AG09309 (cell line): ENCODE results near the gene CTNNBL1.

Experiments
- DNase-seq: peaks from one replicate; pipeline ENCODE4 v3.0.0-alpha.2; 2010; ENCODE audit warnings: low read depth
- H3K4me3 ChIP-seq: 2 replicates; pipeline ENCODE4 v1.5.1; 2011; ENCODE audit warnings: mild to moderate bottlenecking, low read depth, low read length, moderate library complexity; ENCODE audit not compliant: control insufficient read depth
- CTCF ChIP-seq: IDR thresholded peaks from 2 replicates; pipeline ENCODE4 v1.5.1; 2011; ENCODE audit warnings: mild to moderate bottlenecking, low read depth, low read length, inconsistent platforms; ENCODE audit not compliant: insufficient read depth, control insufficient read depth; ENCODE audit errors: missing control alignments

The CTNNBL1 gene

DNA sequence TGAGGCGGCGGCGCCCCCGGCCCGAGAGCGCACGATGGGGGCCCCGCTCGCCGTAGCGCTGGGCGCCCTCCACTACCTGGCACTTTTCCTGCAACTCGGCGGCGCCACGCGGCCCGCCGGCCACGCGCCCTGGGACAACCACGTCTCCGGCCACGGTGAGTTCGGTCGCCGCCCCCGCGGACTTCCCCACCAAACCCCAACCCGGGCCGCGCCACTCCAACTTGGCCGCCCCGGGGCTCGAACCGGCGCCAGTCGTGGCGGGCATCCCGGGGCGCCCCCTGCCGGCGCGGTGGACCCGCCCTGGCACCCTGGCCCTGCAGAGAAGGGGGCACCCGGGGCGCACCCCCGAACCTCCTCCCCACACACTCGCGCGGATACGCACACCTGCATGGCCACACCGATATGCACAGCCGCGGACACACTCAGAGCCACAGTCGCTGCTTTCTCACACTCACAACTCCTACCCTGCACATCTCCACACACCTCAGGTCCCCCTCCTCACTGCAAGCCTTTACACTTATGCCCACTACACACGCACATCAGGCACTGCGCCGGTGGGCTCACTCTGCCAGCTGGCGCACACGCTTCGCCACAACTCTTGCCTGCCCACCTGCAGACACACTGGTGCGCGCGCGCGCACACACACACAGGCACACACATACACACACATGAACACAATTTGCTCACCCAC is 209.6 kb downstream of the CTNNBL1 start:
- peak; percentile 9 for TF ChIP-seq CTCF
- peak overlapping the region; percentile 57 for H3K4me3 ChIP-seq
- DNase-seq: no peak

DNA sequence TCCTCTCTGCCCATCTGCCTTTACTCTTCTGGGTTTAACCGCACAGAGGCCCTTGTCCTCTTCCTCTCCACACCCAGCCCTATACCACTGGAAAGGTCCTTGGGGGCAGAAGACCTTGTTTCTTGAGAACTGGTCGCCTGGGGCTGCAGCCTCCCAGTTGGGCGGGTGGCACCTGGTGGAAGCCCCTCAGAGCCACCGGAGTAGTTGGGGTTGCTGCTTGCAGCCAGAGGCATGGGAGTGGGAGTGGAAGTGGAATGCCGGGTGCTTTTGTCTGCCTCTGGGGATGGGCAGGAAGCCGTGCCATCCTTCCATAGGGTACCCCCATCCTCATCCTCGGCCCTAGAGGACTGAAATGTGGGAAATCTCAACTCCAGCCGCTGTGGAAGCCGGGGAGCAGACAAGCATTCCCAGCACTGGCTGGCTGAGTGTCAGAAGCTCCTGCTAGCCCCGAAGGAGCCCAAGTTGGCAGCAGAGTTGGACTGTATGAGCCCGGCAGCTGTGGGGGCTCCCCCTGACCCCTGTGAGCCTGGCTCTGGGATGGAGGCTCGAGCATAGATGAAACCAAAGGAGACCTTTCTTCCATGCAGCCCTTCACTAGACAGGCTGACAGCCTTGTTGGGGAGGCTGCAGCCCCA is 210.3 kb downstream of the CTNNBL1 start:
- H3K4me3 ChIP-seq: no peak overlapping the region
- DNase-seq: no peak

DNA sequence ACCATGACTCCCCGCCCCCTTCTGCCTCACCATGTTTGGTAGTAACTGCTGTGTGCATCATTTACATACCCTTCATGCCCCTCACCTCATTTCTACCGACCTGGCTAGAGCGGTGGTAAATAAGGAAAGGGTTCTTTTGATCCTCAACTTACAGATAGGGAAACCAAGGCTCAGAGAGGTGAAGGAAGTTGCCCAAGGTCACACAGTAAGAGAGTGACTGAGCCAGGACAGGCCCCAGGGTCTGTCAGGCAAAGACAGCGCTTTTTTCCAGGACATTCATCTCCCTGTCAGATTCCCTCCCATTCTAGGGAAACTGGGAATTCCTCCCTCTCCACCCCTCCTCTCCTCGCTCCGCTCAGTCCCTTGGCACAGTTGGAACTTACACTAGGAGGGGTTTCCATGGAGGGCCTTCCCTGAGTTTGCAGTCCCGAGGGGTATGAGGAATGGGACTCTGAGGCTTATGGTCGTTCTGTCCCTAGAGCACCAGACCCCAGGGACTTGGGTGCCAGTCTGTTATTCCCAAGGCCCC is 211.1 kb downstream of the CTNNBL1 start:
- no peak for DNase-seq
- no peak for TF ChIP-seq CTCF
- H3K4me3 ChIP-seq: no peak overlapping the region

More for the DNA sequence above, 210.3 kb downstream of the CTNNBL1 start:
- TF ChIP-seq CTCF: no peak

DNA sequence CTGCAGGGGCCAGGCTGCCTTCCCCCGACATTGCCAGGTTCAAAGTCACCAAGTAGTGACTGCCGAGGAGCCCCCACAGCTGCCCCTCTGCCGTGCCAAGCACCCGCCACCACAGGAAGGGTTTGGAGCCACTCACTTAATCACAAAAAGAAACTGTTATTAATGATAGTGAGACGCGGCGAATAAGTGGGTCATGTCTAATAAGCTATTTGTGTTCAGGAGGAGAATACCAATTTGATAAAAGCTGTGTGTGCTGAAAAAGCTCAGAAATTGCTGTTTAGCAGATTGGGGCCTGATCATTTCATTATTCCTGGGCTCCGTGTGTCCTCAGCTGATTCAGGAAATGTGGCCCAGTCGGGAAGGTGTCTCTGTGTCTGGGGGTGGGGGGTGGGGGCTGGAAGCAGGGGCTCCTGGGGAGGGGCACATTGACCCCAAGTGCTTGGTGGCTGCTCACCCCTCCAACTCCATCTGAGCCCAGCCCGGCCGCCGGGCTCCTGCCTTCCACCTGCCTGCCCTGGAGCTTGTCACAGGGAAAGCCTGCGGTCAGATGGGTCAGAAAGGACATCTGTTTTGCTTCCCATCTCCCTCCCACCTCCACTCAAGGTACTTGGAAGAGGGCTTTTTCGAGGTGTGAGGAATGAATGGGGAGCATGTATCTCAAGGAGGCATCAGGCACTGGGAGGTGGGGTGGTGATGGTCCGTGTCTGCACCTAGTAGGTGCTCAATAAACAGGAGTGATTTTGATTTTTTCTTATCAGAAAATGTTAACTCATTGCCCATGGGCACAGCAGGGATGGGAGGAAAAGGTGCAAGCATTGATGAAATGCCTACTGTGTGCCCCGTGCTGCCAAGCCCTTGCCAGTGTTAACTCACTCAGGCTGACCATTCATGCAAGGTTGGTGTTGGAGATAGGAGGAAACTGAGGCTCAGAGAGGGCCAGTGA is 212.1 kb downstream of the CTNNBL1 start:
- no peak for TF ChIP-seq CTCF

GRCh38 chr20:37907330-37907676 is 213.5 kb downstream of the CTNNBL1 start:
- no peak for TF ChIP-seq CTCF
- H3K4me3 ChIP-seq: no peak overlapping the region
- DNase-seq: no peak

More for the DNA sequence above, 212.1 kb downstream of the CTNNBL1 start:
- H3K4me3 ChIP-seq: no peak overlapping the region
- no peak for DNase-seq

- no peak overlapping the region for H3K4me3 ChIP-seq
- DNase-seq: peak; percentile 54
- TF ChIP-seq CTCF: no peak
These were observed 214.0 kb downstream of the CTNNBL1 start for GRCh38 chr20:37907677-37908401.
